Activated T-cell treated with anti-CD3 and anti-CD28 coated beads, Interleukin-2, amount 50 U/mL, for 24 hours (primary cell): Measurements from ENCODE around the gene ROBO2.

Experiments used
- DNase-seq: peaks from one replicate; pipeline ENCODE4 v3.0.0-alpha.2; 2020
- H3K27ac Mint-ChIP-seq: 2 replicates; pipeline ENCODE4 v1.8.0; 2020; ENCODE audit warnings: mild to moderate bottlenecking, mixed read lengths
- H3K27me3 Mint-ChIP-seq: 2 replicates; pipeline ENCODE4 v1.8.0; 2020; ENCODE audit warnings: mixed read lengths
- H3K36me3 Mint-ChIP-seq: 2 replicates; pipeline ENCODE4 v1.8.0; 2020; ENCODE audit warnings: low read depth, mixed read lengths
- H3K4me1 Mint-ChIP-seq: 2 replicates; pipeline ENCODE4 v1.8.0; 2020; ENCODE audit warnings: low read depth, mixed read lengths
- H3K4me3 Mint-ChIP-seq: 2 replicates; pipeline ENCODE4 v1.8.0; 2020; ENCODE audit warnings: mild to moderate bottlenecking, moderate library complexity, mixed read lengths
- H3K9me3 Mint-ChIP-seq: 2 replicates; pipeline ENCODE4 v1.8.0; 2020; ENCODE audit warnings: mixed read lengths

Gene ROBO2

DNA sequence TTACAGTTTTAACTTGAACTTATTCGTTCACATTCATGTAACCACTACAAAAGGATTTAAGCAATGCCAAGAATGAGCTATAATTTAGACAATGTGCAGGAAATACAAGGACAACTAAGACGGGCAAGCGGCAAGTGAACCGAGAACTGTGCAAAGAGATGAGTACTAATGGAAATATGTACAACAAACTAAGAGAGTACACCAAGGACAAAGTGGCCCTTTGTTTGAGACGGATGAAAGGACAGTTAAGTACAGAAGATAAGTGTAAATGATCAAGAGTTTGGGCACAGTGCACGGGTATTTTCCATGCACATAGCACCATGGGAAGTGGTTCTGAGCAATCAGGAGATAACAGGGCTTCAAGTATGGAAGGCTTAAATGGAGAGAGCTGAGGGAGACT, 281.7 kb downstream of the ROBO2 start:
- no peak overlapping the region for H3K4me3 Mint-ChIP-seq
- no peak overlapping the region for H3K27ac Mint-ChIP-seq
- no peaks in the 10 kb centered on the region for H3K4me1 Mint-ChIP-seq
- H3K36me3 Mint-ChIP-seq = no peaks in the 10 kb centered on the region
- peaks cover 7% of the 10 kb centered on the region for H3K9me3 Mint-ChIP-seq
- DNase-seq = no peak
- no peaks in the 10 kb centered on the region for H3K27me3 Mint-ChIP-seq

- H3K36me3 Mint-ChIP-seq = no peaks in the 10 kb centered on the region
- H3K27me3 Mint-ChIP-seq = no peaks in the 10 kb centered on the region
- DNase-seq = no peak
- H3K27ac Mint-ChIP-seq = no peak overlapping the region
- H3K9me3 Mint-ChIP-seq = peaks cover 7% of the 10 kb centered on the region
- H3K4me1 Mint-ChIP-seq = no peaks in the 10 kb centered on the region
- H3K4me3 Mint-ChIP-seq = no peak overlapping the region
Measured at GRCh38 chr3:77323626-77324025, 283.7 kb downstream of the ROBO2 start.

- H3K4me1 Mint-ChIP-seq = no peaks in the 10 kb centered on the region
- no peaks in the 10 kb centered on the region for H3K36me3 Mint-ChIP-seq
- no peak overlapping the region for H3K4me3 Mint-ChIP-seq
- H3K9me3 Mint-ChIP-seq = peaks cover 7% of the 10 kb centered on the region
- DNase-seq = no peak
- H3K27me3 Mint-ChIP-seq = no peaks in the 10 kb centered on the region
- no peak overlapping the region for H3K27ac Mint-ChIP-seq
Measured at GRCh38 chr3:77324105-77324504, 284.2 kb downstream of the ROBO2 start.

DNA sequence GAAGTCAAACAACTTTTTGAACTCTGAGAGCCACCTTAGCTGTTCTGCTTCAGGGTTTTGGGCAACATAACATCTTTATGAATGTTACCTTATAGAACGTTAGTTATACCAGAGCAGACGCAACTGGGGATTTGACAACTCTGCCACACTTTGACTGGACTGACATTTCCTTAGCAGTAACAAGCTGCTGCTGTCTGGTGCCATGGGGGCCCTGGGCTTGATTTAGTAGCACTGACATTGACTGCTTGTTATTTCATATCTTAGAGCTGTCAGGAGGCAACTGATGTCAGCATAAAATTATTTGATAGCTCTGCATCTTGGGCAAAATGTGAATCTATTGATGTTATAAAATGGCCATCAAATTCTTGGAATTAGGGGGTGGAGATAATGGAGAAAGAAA, 285.4 kb downstream of the ROBO2 start:
- H3K4me3 Mint-ChIP-seq = no peak overlapping the region
- peaks cover 7% of the 10 kb centered on the region for H3K9me3 Mint-ChIP-seq
- H3K27ac Mint-ChIP-seq = no peak overlapping the region
- no peaks in the 10 kb centered on the region for H3K36me3 Mint-ChIP-seq
- no peaks in the 10 kb centered on the region for H3K4me1 Mint-ChIP-seq
- no peak for DNase-seq
- H3K27me3 Mint-ChIP-seq = no peaks in the 10 kb centered on the region

DNA sequence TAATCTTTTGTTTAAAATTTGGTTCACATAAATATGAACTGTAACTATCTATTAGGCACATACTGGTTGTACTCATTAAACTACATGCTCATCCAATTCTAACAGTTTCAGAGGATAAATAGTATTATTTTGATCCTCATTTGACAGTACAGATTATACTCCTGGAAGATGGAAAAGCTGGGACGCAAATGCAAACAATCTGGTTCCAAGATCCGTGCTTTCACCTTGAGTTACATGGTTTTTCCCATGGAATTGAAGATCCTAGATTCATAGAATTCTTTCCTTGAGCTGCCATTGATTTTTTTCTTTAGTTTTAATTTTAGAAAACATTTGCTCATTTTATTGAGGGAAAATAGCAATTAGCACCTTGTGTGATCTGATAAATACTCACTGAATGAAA, 285.8 kb downstream of the ROBO2 start:
- H3K27ac Mint-ChIP-seq = no peak overlapping the region
- peaks cover 7% of the 10 kb centered on the region for H3K9me3 Mint-ChIP-seq
- H3K36me3 Mint-ChIP-seq = no peaks in the 10 kb centered on the region
- no peaks in the 10 kb centered on the region for H3K4me1 Mint-ChIP-seq
- DNase-seq = no peak
- H3K27me3 Mint-ChIP-seq = no peaks in the 10 kb centered on the region
- H3K4me3 Mint-ChIP-seq = no peak overlapping the region

DNA sequence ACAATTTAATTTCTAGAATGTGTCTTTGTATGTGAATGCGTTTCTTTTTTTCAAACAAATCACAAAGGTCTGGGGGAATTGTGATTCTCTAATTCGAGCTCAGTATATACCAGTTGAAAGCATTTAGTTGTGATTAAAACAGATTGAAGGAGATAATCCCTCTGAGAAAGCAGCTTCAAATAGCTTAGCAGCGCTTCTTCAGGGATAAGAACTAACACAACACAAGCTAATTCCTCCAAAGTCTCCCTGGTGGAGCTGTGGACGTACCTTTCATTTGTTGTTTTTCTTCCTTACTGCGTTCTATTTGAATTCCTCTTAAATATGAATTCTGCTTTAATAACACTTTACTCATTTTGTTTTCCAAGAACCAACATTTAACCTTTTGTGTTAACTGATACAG, 286.7 kb downstream of the ROBO2 start:
- H3K27me3 Mint-ChIP-seq = no peaks in the 10 kb centered on the region
- H3K9me3 Mint-ChIP-seq = peaks cover 10% of the 10 kb centered on the region
- no peaks in the 10 kb centered on the region for H3K4me1 Mint-ChIP-seq
- H3K4me3 Mint-ChIP-seq = no peak overlapping the region
- H3K36me3 Mint-ChIP-seq = no peaks in the 10 kb centered on the region
- no peak overlapping the region for H3K27ac Mint-ChIP-seq
- no peak for DNase-seq

DNA sequence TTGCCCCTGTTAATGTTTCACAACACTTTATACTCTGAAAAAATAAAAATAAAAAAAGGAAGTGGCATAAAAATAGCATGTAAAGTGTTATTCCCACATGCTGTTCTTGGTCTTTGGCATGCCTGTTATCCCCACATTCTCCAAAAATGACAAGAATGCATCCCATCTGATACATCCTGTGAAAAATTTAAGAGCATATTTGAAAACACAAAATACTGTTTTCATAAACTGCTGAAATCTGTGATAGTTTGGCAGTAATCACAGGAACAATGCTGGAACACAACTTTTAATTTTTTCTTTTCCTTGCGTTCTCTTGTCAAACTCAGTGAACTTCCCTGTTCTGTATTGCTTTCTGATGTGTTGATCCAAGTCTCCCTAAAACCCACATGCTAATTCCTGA, 288.8 kb downstream of the ROBO2 start:
- H3K27ac Mint-ChIP-seq = no peak overlapping the region
- H3K9me3 Mint-ChIP-seq = peaks cover 10% of the 10 kb centered on the region
- no peak for DNase-seq
- H3K4me1 Mint-ChIP-seq = no peaks in the 10 kb centered on the region
- no peaks in the 10 kb centered on the region for H3K36me3 Mint-ChIP-seq
- no peaks in the 10 kb centered on the region for H3K27me3 Mint-ChIP-seq
- H3K4me3 Mint-ChIP-seq = no peak overlapping the region

DNA sequence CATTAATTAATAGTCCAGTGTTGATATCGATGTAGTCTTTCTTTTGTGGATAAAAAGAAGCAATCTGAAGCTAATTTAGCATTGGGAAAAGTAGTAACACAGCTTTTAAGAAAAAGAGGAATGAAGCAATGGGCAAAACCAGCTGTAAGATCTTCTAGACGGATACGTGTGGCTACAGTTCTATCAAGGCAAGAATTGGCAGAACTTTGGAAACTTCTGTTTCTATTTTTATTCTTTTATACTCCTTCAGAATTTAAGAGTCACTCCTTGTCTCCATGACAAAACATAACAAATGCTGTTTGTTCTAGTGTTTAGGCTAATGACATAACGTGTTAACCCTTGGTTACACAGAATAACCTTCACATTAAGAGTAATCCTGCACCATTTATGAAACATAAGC, 289.2 kb downstream of the ROBO2 start:
- no peak for DNase-seq
- Mint-ChIP-seq H3K27ac (no peak overlapping the region), H3K27me3 (no peaks in the 10 kb centered on the region), H3K9me3 (peaks cover 10% of the 10 kb centered on the region), H3K4me3 (no peak overlapping the region), H3K36me3 (no peaks in the 10 kb centered on the region), H3K4me1 (no peaks in the 10 kb centered on the region)

- Mint-ChIP-seq H3K36me3 (no peaks in the 10 kb centered on the region), H3K4me3 (no peak overlapping the region), H3K27ac (no peak overlapping the region), H3K4me1 (no peaks in the 10 kb centered on the region), H3K9me3 (no peaks in the 10 kb centered on the region), H3K27me3 (no peaks in the 10 kb centered on the region)
- DNase-seq = no peak
Measured at GRCh38 chr3:77338195-77338594, 298.3 kb downstream of the ROBO2 start.

DNA sequence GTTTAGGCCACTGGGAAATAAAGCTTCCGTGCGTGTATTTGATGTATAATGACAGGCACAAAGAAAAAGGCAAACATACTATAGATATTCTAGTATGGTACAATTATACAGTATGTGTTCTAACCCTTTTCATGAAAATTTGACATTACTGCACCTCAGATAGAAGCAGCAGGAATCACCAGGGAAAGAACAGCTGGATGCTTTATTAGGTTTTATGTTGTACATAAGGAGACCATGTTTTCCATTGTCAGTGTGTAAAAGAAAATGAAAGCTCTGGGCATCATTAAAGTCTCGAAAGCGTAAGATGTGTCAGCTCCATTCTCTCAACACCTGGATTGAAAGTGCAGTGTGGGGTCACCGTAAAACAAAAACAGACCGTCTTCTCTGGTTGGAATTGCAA, 302.1 kb downstream of the ROBO2 start:
- no peak overlapping the region for H3K27ac Mint-ChIP-seq
- no peaks in the 10 kb centered on the region for H3K27me3 Mint-ChIP-seq
- no peaks in the 10 kb centered on the region for H3K4me1 Mint-ChIP-seq
- H3K36me3 Mint-ChIP-seq = no peaks in the 10 kb centered on the region
- DNase-seq = no peak
- no peak overlapping the region for H3K4me3 Mint-ChIP-seq
- no peaks in the 10 kb centered on the region for H3K9me3 Mint-ChIP-seq

DNA sequence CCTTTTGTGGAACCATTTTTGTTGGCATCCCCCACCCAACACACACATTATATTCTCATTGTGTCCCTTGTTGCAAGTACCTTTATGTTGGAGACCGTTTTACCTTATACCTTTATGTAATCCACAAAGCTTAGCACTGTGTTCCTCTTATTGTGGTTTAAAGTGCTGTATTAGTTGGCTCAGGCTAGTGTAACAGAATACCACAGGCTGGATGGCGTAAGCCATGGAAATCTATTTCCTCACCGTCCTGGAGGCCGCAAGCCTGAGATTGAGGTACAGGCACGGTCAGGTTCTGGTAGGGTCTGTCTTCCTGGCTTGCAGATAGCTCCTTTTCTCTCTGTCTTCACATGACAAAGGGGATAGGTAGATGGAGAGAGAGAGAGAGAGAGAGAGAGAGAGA, 302.8 kb downstream of the ROBO2 start:
- no peaks in the 10 kb centered on the region for H3K4me1 Mint-ChIP-seq
- peaks cover under 1% of the 10 kb centered on the region for H3K9me3 Mint-ChIP-seq
- H3K4me3 Mint-ChIP-seq = no peak overlapping the region
- no peak for DNase-seq
- no peaks in the 10 kb centered on the region for H3K27me3 Mint-ChIP-seq
- H3K36me3 Mint-ChIP-seq = no peaks in the 10 kb centered on the region
- no peak overlapping the region for H3K27ac Mint-ChIP-seq

DNA sequence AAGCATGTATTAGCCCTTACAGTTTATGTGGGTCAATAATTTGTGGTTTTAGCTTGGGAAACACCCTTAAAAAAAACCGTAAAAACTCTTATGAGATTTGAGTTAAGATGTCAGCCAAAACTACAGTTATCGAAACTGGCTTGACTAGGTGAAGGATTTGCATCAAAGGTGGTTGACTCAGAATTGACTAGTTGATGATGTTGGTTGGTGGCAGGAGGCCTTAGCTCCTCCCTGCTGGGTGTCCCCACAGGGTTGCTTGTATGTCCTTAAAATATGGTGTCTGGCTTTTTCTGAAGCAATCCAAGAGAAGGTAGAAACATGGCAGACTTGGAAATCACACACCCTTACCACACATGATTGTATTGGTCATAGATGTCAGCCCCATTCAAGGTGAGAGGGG, 305.1 kb downstream of the ROBO2 start:
- no peak overlapping the region for H3K4me3 Mint-ChIP-seq
- no peaks in the 10 kb centered on the region for H3K4me1 Mint-ChIP-seq
- H3K27ac Mint-ChIP-seq = no peak overlapping the region
- no peak for DNase-seq
- no peaks in the 10 kb centered on the region for H3K27me3 Mint-ChIP-seq
- peaks cover 8% of the 10 kb centered on the region for H3K9me3 Mint-ChIP-seq
- H3K36me3 Mint-ChIP-seq = no peaks in the 10 kb centered on the region

DNA sequence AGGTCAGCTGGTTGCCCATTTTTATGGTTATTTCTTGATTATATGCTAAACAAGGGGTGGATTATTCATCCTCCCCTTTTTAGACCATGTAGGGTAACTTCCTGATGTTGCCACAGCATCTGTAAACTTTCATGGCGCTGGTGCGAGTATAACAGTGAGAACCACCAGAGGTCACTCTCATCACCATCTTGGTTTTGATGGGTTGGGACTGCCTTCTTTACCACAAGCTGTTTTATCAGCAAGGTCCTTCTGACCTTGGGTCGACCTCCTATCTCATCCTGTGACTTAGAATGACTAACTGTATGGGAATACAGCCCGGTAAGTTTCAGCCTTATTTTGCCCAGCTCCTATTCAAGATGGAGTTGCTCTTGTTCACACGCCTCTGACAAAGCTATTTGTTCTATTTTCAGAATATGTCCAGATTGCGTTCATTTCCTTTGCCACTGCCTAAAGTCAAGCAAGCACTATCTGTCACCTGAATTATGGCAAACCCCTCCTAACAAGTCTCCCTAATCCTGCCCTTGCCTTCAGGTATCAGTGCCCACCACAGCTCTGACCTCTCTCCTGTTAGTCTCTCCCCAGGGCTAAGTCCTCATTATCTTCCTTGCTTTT, 308.5 kb downstream of the ROBO2 start:
- Mint-ChIP-seq H3K36me3 (no peaks in the 10 kb centered on the region), H3K4me1 (no peaks in the 10 kb centered on the region), H3K27me3 (no peaks in the 10 kb centered on the region), H3K4me3 (no peak overlapping the region), H3K9me3 (peaks cover 17% of the 10 kb centered on the region), H3K27ac (no peak overlapping the region)
- no peak for DNase-seq

DNA sequence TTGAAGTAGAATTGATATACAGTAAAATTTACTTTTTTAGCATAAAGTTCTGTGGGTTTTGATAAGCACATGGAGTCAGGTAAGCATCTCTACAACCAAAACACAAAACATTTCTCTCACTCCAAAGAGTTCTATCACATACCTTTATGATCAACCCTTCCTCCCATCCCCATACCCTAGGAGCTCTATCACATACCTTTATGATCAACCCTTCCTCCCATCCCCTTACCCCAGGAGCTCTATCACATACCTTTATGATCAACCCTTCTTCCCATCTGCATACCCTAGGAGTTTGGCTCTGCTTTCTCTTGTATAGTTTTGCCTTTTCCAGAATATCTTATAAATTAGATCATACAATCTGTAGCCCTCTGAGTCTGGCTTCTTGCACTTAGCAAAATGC, 315.1 kb downstream of the ROBO2 start:
- Mint-ChIP-seq H3K27me3 (no peaks in the 10 kb centered on the region), H3K4me3 (no peak overlapping the region), H3K9me3 (peaks cover 34% of the 10 kb centered on the region), H3K4me1 (no peaks in the 10 kb centered on the region), H3K27ac (no peak overlapping the region), H3K36me3 (no peaks in the 10 kb centered on the region)
- no peak for DNase-seq

DNA sequence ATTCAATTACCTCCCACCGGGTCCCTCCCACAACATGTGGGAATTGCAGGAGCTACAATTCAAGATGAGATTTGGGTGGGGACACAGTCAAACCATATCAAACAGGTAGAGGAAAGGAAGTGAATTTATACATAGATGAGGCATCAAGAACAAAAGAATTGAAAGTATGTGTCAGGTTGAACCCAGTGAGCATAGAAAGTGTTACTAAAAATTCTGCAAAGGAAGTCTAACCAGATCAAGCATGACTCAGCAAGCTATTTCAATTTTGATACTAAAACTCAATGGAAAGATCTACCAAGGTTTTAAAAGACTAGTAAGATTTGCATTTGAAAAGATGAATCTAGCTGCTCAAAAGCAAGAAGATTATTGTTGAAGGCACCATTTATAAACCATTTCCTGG, 323.0 kb downstream of the ROBO2 start:
- no peaks in the 10 kb centered on the region for H3K36me3 Mint-ChIP-seq
- DNase-seq = no peak
- H3K9me3 Mint-ChIP-seq = peaks cover 30% of the 10 kb centered on the region
- no peaks in the 10 kb centered on the region for H3K27me3 Mint-ChIP-seq
- no peak overlapping the region for H3K4me3 Mint-ChIP-seq
- H3K4me1 Mint-ChIP-seq = no peaks in the 10 kb centered on the region
- H3K27ac Mint-ChIP-seq = no peak overlapping the region

DNA sequence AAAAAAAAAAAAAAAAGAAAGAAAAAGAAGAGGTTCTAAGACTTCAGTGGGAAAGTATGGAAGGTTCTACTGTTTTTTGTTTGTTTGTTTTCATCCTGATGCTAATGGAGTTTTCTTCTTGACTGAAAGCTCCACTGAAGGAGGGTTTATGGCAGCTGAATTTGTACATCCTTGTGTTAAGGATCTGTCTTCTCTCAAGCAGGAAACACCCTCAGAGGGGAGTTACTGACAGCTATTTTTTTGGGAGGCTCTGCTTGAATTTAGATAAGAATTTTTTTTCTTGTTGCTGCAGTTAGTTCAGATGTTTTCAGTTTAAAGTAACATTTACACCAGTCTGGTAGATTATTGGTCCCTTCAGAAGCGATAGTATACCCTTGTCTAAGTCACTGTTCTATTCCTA, 325.3 kb downstream of the ROBO2 start:
- Mint-ChIP-seq H3K36me3 (no peaks in the 10 kb centered on the region), H3K4me1 (no peaks in the 10 kb centered on the region), H3K27ac (no peak overlapping the region), H3K4me3 (no peak overlapping the region), H3K9me3 (peaks cover 20% of the 10 kb centered on the region), H3K27me3 (no peaks in the 10 kb centered on the region)
- DNase-seq = no peak
